Measurements from ENCODE around the gene SS18L1. TPM values are rescaled to one million over a fixed set of nuclear protein-coding genes. Genes with fewer than 3 reads are reported as not detected.

The SS18L1 gene
- total RNA-seq, 1 experiment from 2014 or later, result 28.1 TPM

- TF ChIP-seq REST (IDR thresholded peaks at IDR 0.05; ENCODE audit: low read depth) (no peak), FOSL1 (IDR thresholded peaks at IDR 0.05; ENCODE audit: low read depth) (no peak), POLR2A (IDR thresholded peaks at IDR 0.05; ENCODE audit: borderline replicate concordance, extremely low read depth, insufficient read depth, insufficient read length) (no peak), ELF1 (IDR thresholded peaks at IDR 0.05; ENCODE audit: borderline replicate concordance, low read depth) (no peak), TCF7L2 (IDR thresholded peaks at IDR 0.05; ENCODE audit: borderline replicate concordance, extremely low read depth, insufficient read depth, insufficient read length) (no peak), MAX (IDR thresholded peaks at IDR 0.05) (no peak), RAD21 (IDR thresholded peaks at IDR 0.05; ENCODE audit: low read depth) (no peak), EZH2phosphoT487 (IDR thresholded peaks at IDR 0.05; ENCODE audit: borderline replicate concordance) (no peak), POLR2AphosphoS5 (IDR thresholded peaks at IDR 0.05; ENCODE audit: low read depth, low read length) (no peak)
Measured at GRCh38 chr20:62176866-62177265, 33.3 kb downstream of the SS18L1 start (continued).

GRCh38 chr20:62177307-62177706, 33.7 kb downstream of the SS18L1 start:
- H3K9me3 ChIP-seq (ENCODE audit: control insufficient read depth in 1 of 2, insufficient read depth in 1 of 2, low read depth in 1 of 2, low read length in 2 of 2), result no peaks in the 10 kb centered on the region
- TF ChIP-seq TCF7L2 (IDR thresholded peaks at IDR 0.05; ENCODE audit: borderline replicate concordance, extremely low read depth, insufficient read depth, insufficient read length) (no peak), ATF3 (IDR thresholded peaks at IDR 0.05) (no peak), MAX (IDR thresholded peaks at IDR 0.05) (no peak), ZNF274 (IDR thresholded peaks at IDR 0.05; ENCODE audit: low read depth, low read length) (no peak), SRF (IDR thresholded peaks at IDR 0.05; ENCODE audit: low read depth) (no peak), EGR1 (IDR thresholded peaks at IDR 0.05; ENCODE audit: low read depth) (no peak), ZBTB33 (IDR thresholded peaks at IDR 0.05; ENCODE audit: extremely low read depth, insufficient replicate concordance, low read length) (no peak), SIN3A (IDR thresholded peaks at IDR 0.05; ENCODE audit: low read depth) (no peak), POLR2AphosphoS5 (IDR thresholded peaks at IDR 0.05; ENCODE audit: low read depth, low read length) (no peak), JUND (IDR thresholded peaks at IDR 0.05) (no peak), EZH2phosphoT487 (IDR thresholded peaks at IDR 0.05; ENCODE audit: borderline replicate concordance) (no peak), ZFX (IDR thresholded peaks at IDR 0.05) (no peak), FOSL1 (IDR thresholded peaks at IDR 0.05; ENCODE audit: low read depth) (no peak), YY1 (IDR thresholded peaks at IDR 0.05; ENCODE audit: extremely low read depth, insufficient replicate concordance, low read depth, low read length) (no peak)
- H3K79me2 ChIP-seq (ENCODE audit: insufficient read depth, low read length), result peaks cover 7% of the 10 kb centered on the region; the same call in 1 of the 2 replicates
- ChIA-PET POLR2A (no interaction called here), RAD21 (ENCODE audit: low non-redundant PET in 1 of 2, low total read pairs in 2 of 2, uncharacterized antibody in 2 of 2, unreplicated experiment in 2 of 2) (no interaction called here), CTCF (no interaction called here)
- no peak overlapping the region for H3K9ac ChIP-seq (ENCODE audit: low read length)
- no peak overlapping the region for H3K4me2 ChIP-seq (ENCODE audit: low read length)
- H2AFZ ChIP-seq (ENCODE audit: low read depth, low read length, poor library complexity, severe bottlenecking), result no peak overlapping the region
- no peak for ATAC-seq
- H3K4me3 ChIP-seq (replicated peaks in 1 of 2; ENCODE audit: low read depth in 1 of 2, low read length in 2 of 2), result no peak overlapping the region
- intact Hi-C loops (cut with micrococcal nuclease), result no loop called here
- H3K27ac ChIP-seq (ENCODE audit: low read depth, low read length), result no peak overlapping the region
- peaks cover 2 to 6% of the 10 kb centered on the region in 2 experiments; a peak in 2 of 4 replicates for H3K4me1 ChIP-seq (ENCODE audit: control insufficient read depth in 1 of 2, insufficient read depth in 2 of 2, low read length in 2 of 2)
- DNase-seq (ENCODE audit: low read depth, low spot score), result no peak
- H4K20me1 ChIP-seq (ENCODE audit: insufficient read depth), result no peaks in the 10 kb centered on the region
- no TSS peak for BruUV-seq (replicated peaks)
- H3K36me3 ChIP-seq (ENCODE audit: control insufficient read depth in 1 of 2, insufficient read depth in 2 of 2, low read length in 2 of 2), result peaks cover 2 to 8% of the 10 kb centered on the region in 2 experiments; a peak in 3 of 4 replicates
- no peaks in the 10 kb centered on the region for H3K9me2 ChIP-seq (ENCODE audit: insufficient read depth)
- H3K27me3 ChIP-seq (ENCODE audit: insufficient read depth, low read length), result no peaks in the 10 kb centered on the region

All from HCT116 (cell line).